Fibroblast of skin of right quadriceps (primary cell): Measurements from ENCODE around the gene ENAH.

Source experiments
- DNase-seq: peaks from one replicate; pipeline ENCODE4 v3.0.0-alpha.2; 2013

Gene ENAH

GRCh38 chr1:225554216-225554812 is 98.6 kb downstream of the ENAH start:
- peak; percentile 31 for DNase-seq

GRCh38 chr1:225549821-225550220 is 103.1 kb downstream of the ENAH start:
- no peak for DNase-seq

- no peak for DNase-seq
These were observed 104.6 kb downstream of the ENAH start for GRCh38 chr1:225548140-225548857.

GRCh38 chr1:225545649-225546048 is 107.3 kb downstream of the ENAH start:
- DNase-seq, result no peak

GRCh38 chr1:225544924-225545323 is 108.0 kb downstream of the ENAH start:
- no peak for DNase-seq

- no peak for DNase-seq
These were observed 108.7 kb downstream of the ENAH start for GRCh38 chr1:225544263-225544662.

GRCh38 chr1:225543350-225543749 is 109.6 kb downstream of the ENAH start:
- no peak for DNase-seq

GRCh38 chr1:225541383-225541782 is 111.5 kb downstream of the ENAH start:
- no peak for DNase-seq

GRCh38 chr1:225539575-225539974 is 113.3 kb downstream of the ENAH start:
- DNase-seq, result no peak

GRCh38 chr1:225539069-225539468 is 113.9 kb downstream of the ENAH start:
- no peak for DNase-seq

- DNase-seq, result no peak
These were observed 115.2 kb downstream of the ENAH start for GRCh38 chr1:225537554-225538251.

- no peak for DNase-seq
These were observed 117.6 kb downstream of the ENAH start for GRCh38 chr1:225535280-225535679.

- DNase-seq, result no peak
These were observed 118.2 kb downstream of the ENAH start for GRCh38 chr1:225534772-225535171.

GRCh38 chr1:225534135-225534534 is 118.8 kb downstream of the ENAH start:
- DNase-seq, result no peak

GRCh38 chr1:225533238-225533637 is 119.7 kb downstream of the ENAH start:
- no peak for DNase-seq

- no peak for DNase-seq
These were observed 120.5 kb downstream of the ENAH start for GRCh38 chr1:225532240-225532944.

GRCh38 chr1:225529726-225530125 is 123.2 kb downstream of the ENAH start:
- DNase-seq, result no peak

- DNase-seq, result no peak
These were observed 125.3 kb downstream of the ENAH start for GRCh38 chr1:225527575-225527974.

GRCh38 chr1:225526878-225527277 is 126.0 kb downstream of the ENAH start:
- DNase-seq, result no peak

- DNase-seq, result no peak
These were observed 127.5 kb downstream of the ENAH start for GRCh38 chr1:225525377-225525776.

- DNase-seq, result no peak
These were observed 128.4 kb downstream of the ENAH start for GRCh38 chr1:225524570-225524969.

GRCh38 chr1:225523263-225523950 is 129.5 kb downstream of the ENAH start:
- DNase-seq, result no peak
